Activated T-cell treated with anti-CD3 and anti-CD28 coated beads, Interleukin-2, amount 50 U/mL, for 24 hours (primary cell): Measurements from ENCODE around the gene RAB23.

Source experiments
- DNase-seq: peaks from one replicate; pipeline ENCODE4 v3.0.0-alpha.2; 2020
- H3K27ac Mint-ChIP-seq: 2 replicates; pipeline ENCODE4 v1.8.0; 2020; ENCODE audit warnings: mild to moderate bottlenecking, mixed read lengths
- H3K27me3 Mint-ChIP-seq: 2 replicates; pipeline ENCODE4 v1.8.0; 2020; ENCODE audit warnings: mixed read lengths
- H3K36me3 Mint-ChIP-seq: 2 replicates; pipeline ENCODE4 v1.8.0; 2020; ENCODE audit warnings: low read depth, mixed read lengths
- H3K4me1 Mint-ChIP-seq: 2 replicates; pipeline ENCODE4 v1.8.0; 2020; ENCODE audit warnings: low read depth, mixed read lengths
- H3K4me3 Mint-ChIP-seq: 2 replicates; pipeline ENCODE4 v1.8.0; 2020; ENCODE audit warnings: mild to moderate bottlenecking, moderate library complexity, mixed read lengths
- H3K9me3 Mint-ChIP-seq: 2 replicates; pipeline ENCODE4 v1.8.0; 2020; ENCODE audit warnings: mixed read lengths

Gene RAB23

DNA sequence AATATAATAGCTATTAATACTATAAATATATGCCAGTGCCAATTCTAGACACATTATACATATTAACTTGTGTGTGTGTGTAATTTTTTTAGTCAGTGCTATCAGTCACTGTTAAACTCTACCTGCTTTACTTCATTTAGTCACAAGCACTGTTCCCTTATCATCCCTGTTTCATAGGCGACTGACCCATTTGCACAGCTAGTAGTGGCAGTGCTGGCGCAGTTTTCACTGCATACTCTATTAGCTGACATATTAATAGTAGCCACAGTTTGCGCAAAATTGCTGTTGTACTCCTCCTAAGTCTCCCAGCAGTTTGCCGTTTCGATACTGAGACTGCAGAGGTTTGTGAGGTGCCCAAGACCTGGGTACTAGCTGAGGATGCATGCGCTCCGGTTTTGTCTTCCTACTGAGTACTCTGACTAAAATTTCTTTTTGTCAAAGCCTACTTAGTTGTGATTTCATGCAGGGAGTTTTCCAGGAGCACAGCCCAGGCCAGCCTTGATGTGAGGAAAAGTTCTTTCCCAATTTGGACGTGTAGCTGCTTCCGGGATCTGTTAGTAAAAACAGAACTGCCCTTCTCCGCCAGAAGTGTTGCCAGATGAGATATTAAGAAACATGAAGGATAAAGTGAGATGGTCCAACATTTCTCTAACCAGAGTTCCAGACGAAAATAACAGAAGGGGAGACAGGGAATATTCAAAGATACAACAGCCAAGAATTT, 44.4 kb downstream of the RAB23 start:
- Mint-ChIP-seq H3K27me3 (no peaks in the 10 kb centered on the region), H3K27ac (no peak overlapping the region), H3K36me3 (peaks cover 69% of the 10 kb centered on the region), H3K9me3 (no peaks in the 10 kb centered on the region), H3K4me3 (no peak overlapping the region), H3K4me1 (peaks cover 41% of the 10 kb centered on the region)
- no peak for DNase-seq

GRCh38 chr6:57174511-57174907, 47.6 kb downstream of the RAB23 start:
- Mint-ChIP-seq H3K27ac (no peak overlapping the region), H3K4me3 (peak overlapping the region; percentile 89), H3K36me3 (peaks cover 46% of the 10 kb centered on the region), H3K4me1 (peaks cover 51% of the 10 kb centered on the region), H3K9me3 (no peaks in the 10 kb centered on the region), H3K27me3 (no peaks in the 10 kb centered on the region)
- no peak for DNase-seq

- peak overlapping the region; percentile 95 for H3K27ac Mint-ChIP-seq
- H3K4me3 Mint-ChIP-seq, result peak overlapping the region; percentile 89
- H3K4me1 Mint-ChIP-seq, result peaks cover 49% of the 10 kb centered on the region
- H3K36me3 Mint-ChIP-seq, result peaks cover 45% of the 10 kb centered on the region
- DNase-seq, result no peak
- H3K27me3 Mint-ChIP-seq, result no peaks in the 10 kb centered on the region
- H3K9me3 Mint-ChIP-seq, result no peaks in the 10 kb centered on the region
Measured at GRCh38 chr6:57173886-57174510, 48.1 kb downstream of the RAB23 start.

- Mint-ChIP-seq H3K4me3 (peak overlapping the region; percentile 89), H3K27me3 (no peaks in the 10 kb centered on the region), H3K4me1 (peaks cover 46% of the 10 kb centered on the region), H3K36me3 (peaks cover 44% of the 10 kb centered on the region), H3K9me3 (no peaks in the 10 kb centered on the region), H3K27ac (peak overlapping the region; percentile 95)
- DNase-seq, result peak; percentile 46
Measured at GRCh38 chr6:57173056-57173885, 48.8 kb downstream of the RAB23 start.

DNA sequence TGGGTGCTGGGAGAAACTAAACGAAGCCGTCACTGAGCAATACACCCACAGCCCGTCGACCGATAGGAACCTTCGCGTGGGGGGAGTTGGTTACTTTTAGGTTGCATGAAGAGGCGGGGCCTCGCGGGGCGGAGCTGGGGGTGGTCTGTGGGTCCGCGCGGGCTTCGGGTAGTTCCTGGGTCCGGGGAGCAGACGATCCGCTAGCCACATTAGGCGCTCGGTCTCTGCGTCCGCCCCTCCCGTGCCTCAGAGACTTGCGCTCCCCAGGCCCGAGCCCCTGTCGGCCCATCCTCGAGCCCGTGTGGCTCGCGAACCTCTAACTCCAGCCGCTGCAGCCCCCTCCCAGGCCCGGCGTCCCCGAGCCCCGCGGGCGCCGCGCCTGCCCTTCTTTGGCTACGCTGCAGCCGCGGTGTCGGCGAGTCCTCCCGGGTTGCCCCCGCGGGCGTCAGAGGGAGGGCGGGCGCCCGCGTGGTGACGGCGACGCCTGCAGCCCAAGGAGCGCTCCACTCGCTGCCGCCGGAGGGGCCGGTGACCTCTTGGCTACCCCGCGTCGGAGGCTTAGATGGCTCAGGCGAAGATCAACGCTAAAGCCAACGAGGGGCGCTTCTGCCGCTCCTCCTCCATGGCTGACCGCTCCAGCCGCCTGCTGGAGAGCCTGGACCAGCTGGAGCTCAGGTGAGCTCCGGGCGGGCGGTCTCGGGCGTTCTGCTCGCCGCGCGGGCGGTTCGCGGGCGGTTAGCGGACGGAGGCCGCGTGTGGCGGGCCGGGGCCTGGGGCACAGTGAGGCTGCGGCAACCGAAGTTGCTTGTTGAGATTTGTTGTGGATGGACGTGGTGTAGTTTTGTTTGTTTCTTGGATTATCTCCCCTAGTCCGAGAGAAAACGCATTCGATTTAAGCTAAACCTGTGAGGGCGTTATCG, 49.7 kb downstream of the RAB23 start, which contains the start of gene BAG2:
Gene BAG2 (plus strand): TSS at position 191 of the 920 bp plus-strand sequence. CDS start 372 bp downstream, at position 563.
- peaks cover 42% of the 10 kb centered on the region for H3K4me1 Mint-ChIP-seq
- peak within 1 kb of the TSS; percentile 89 for H3K4me3 Mint-ChIP-seq
- peak within 1 kb of the TSS; percentile 95 for H3K27ac Mint-ChIP-seq
- peaks cover 48% of the 10 kb centered on the region for H3K36me3 Mint-ChIP-seq
- H3K9me3 Mint-ChIP-seq, result no peaks in the 10 kb centered on the region
- H3K27me3 Mint-ChIP-seq, result no peaks in the 10 kb centered on the region
- peak; percentile 93 for DNase-seq

- Mint-ChIP-seq H3K36me3 (peaks cover 73% of the 10 kb centered on the region), H3K27ac (no peak overlapping the region), H3K4me3 (no peak overlapping the region)
Measured at GRCh38 chr6:57165080-57165479, 57.0 kb downstream of the RAB23 start.

DNA sequence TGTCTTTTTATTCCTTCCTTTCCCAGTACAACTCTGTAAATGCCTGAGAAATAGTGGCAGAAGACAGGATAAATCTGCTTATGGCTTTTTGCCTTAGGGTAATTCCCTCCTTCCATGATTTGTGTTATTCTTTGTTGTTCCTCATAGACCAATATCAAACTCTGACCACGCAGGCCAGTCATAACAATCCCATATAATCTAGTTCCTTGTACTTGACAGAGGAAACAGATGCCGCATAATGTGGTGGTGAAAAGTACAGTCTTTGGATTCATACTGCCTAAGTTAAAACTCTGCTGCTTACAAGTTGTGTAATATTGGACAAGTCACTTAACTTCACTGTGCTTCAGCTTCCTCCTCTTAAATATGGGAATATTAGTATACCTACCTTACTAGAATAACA, 58.2 kb downstream of the RAB23 start:
- no peak for DNase-seq
- Mint-ChIP-seq H3K4me1 (peaks cover under 1% of the 10 kb centered on the region), H3K4me3 (no peak overlapping the region), H3K27me3 (no peaks in the 10 kb centered on the region), H3K27ac (no peak overlapping the region), H3K36me3 (peaks cover 71% of the 10 kb centered on the region), H3K9me3 (peaks cover 15% of the 10 kb centered on the region)

More at GRCh38 chr6:57165080-57165479, 57.0 kb downstream of the RAB23 start:
- Mint-ChIP-seq H3K27me3 (no peaks in the 10 kb centered on the region), H3K4me1 (no peaks in the 10 kb centered on the region), H3K9me3 (peaks cover 15% of the 10 kb centered on the region)
- no peak for DNase-seq

- H3K4me3 Mint-ChIP-seq, result no peak overlapping the region
- H3K27me3 Mint-ChIP-seq, result no peaks in the 10 kb centered on the region
- peaks cover 10% of the 10 kb centered on the region for H3K4me1 Mint-ChIP-seq
- peaks cover 15% of the 10 kb centered on the region for H3K9me3 Mint-ChIP-seq
- no peak for DNase-seq
- H3K27ac Mint-ChIP-seq, result no peak overlapping the region
- peaks cover 79% of the 10 kb centered on the region for H3K36me3 Mint-ChIP-seq
Measured at GRCh38 chr6:57162516-57162915, 59.6 kb downstream of the RAB23 start.

GRCh38 chr6:57162028-57162427, 60.1 kb downstream of the RAB23 start:
- DNase-seq, result no peak
- Mint-ChIP-seq H3K4me3 (no peak overlapping the region), H3K4me1 (peaks cover 10% of the 10 kb centered on the region), H3K27ac (no peak overlapping the region), H3K27me3 (no peaks in the 10 kb centered on the region), H3K36me3 (peaks cover 79% of the 10 kb centered on the region), H3K9me3 (peaks cover 15% of the 10 kb centered on the region)

DNA sequence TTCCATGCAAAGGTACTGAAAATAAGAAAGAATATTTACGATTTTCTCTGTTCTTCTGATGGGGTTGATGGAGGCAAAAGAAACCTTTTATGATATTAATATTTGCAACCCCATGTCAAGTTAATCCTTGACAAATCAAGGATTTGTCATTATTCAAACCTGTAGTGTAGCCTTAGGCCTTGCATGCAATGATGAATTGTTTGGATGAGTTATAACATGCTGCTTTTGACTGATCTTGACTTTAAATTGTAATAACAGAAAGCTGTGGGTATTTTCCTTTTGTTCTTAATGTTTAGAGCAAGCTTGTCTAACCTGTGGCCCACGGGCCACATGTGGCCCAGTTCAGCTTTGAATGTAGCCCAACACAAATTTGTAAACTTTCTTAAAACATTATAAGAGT, 63.0 kb downstream of the RAB23 start:
- H3K27me3 Mint-ChIP-seq, result no peaks in the 10 kb centered on the region
- H3K4me3 Mint-ChIP-seq, result no peak overlapping the region
- H3K27ac Mint-ChIP-seq, result no peak overlapping the region
- no peak for DNase-seq
- H3K4me1 Mint-ChIP-seq, result peaks cover 10% of the 10 kb centered on the region
- H3K36me3 Mint-ChIP-seq, result peaks cover 81% of the 10 kb centered on the region
- H3K9me3 Mint-ChIP-seq, result peaks cover 7% of the 10 kb centered on the region

- Mint-ChIP-seq H3K9me3 (peaks cover 3% of the 10 kb centered on the region), H3K36me3 (peaks cover 81% of the 10 kb centered on the region), H3K4me3 (no peak overlapping the region), H3K27me3 (no peaks in the 10 kb centered on the region), H3K27ac (no peak overlapping the region), H3K4me1 (peaks cover 10% of the 10 kb centered on the region)
- DNase-seq, result no peak
Measured at GRCh38 chr6:57158658-57159057, 63.4 kb downstream of the RAB23 start.

DNA sequence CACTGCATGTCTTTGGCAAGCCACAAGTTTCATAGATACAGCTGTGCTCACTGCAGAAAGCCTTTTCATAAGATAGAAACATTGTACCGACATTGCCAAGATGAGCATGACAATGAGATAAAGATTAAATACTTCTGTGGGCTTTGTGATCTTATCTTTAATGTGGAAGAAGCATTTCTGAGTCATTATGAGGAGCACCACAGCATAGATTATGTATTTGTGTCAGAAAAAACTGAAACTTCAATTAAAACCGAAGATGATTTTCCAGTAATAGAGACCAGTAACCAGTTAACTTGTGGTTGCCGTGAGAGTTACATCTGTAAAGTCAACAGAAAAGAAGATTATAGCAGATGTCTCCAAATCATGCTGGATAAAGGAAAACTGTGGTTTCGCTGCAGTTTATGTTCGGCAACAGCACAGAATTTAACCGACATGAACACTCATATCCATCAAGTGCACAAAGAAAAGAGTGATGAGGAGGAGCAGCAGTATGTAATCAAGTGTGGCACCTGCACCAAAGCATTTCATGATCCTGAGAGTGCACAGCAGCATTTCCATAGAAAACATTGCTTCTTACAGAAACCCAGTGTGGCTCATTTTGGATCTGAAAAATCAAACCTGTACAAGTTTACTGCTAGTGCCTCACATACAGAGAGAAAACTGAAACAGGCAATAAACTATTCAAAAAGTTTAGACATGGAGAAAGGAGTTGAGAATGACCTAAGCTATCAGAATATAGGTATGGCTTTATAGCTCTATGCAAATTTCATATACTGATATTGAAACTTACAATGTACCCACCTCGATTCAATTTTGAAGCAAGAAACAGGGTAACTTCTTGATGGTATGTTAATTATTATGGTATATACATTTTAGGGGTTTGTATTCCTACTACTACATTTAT, 73.9 kb downstream of the RAB23 start:
- Mint-ChIP-seq H3K4me1 (peaks cover 32% of the 10 kb centered on the region), H3K9me3 (no peaks in the 10 kb centered on the region), H3K4me3 (peak overlapping the region; percentile 20), H3K36me3 (peaks cover 83% of the 10 kb centered on the region), H3K27me3 (no peaks in the 10 kb centered on the region), H3K27ac (peak overlapping the region; percentile 94)
- no peak for DNase-seq

- Mint-ChIP-seq H3K27ac (peak overlapping the region; percentile 94), H3K9me3 (no peaks in the 10 kb centered on the region), H3K27me3 (no peaks in the 10 kb centered on the region), H3K4me1 (peaks cover 32% of the 10 kb centered on the region), H3K36me3 (peaks cover 82% of the 10 kb centered on the region), H3K4me3 (peak overlapping the region; percentile 4)
- no peak for DNase-seq
Measured at GRCh38 chr6:57147401-57147800, 74.7 kb downstream of the RAB23 start.
